Cardiac muscle cell (in vitro differentiated cells and primary cell): Measurements from ENCODE around the gene PTK6. TPM values are rescaled to one million over a fixed set of nuclear protein-coding genes. Genes with fewer than 3 reads are reported as not detected.
A peak's percentile ranks its signal among the peaks of the same experiment; 100 is the strongest.

Source experiments
- DNase-seq, 2 donors: peaks; one replicate each; pipeline versions ENCODE4 v3.0.0 to v3.0.0-alpha.2; 2010 to 2017; ENCODE audit warnings: low read depth in 1 of 2, low spot score in 1 of 2
- H3K27ac ChIP-seq: fragments of 200-600 bp; sonication (generic); 2 replicates; pipeline ENCODE4 v1.5.1; 2016
- H3K27me3 ChIP-seq: fragments of 200-600 bp; sonication (generic); 2 replicates; pipeline ENCODE4 v1.6.0; 2016; ENCODE audit warnings: control low read depth
- H3K36me3 ChIP-seq: fragments of 200-600 bp; sonication (generic); 2 replicates; pipeline ENCODE4 v1.5.1; 2016; ENCODE audit warnings: control low read depth
- H3K4me1 ChIP-seq: fragments of 200-600 bp; sonication (generic); 2 replicates; pipeline ENCODE4 v1.8.1; 2017; ENCODE audit warnings: low read depth, mild to moderate bottlenecking, mixed run types
- H3K4me3 ChIP-seq: fragments of 200-600 bp; sonication (generic); 2 replicates; pipeline ENCODE4 v1.5.1; 2016; ENCODE audit warnings: mild to moderate bottlenecking
- H3K9me3 ChIP-seq: fragments of 200-600 bp; sonication (generic); 2 replicates; pipeline ENCODE4 v1.5.1; 2017; ENCODE audit warnings: low read depth, mild to moderate bottlenecking, control low read depth
- polyA plus RNA-seq: library from polyadenylated mRNA; unstranded; fragments of >200 nt; fragmentation: Nextera tagmentation; extraction: Ambion mirVana; gene quantifications from 2 replicates; pipeline ENCODE4 v1.2.1, GENCODE V29; 2016
- total RNA-seq: library from RNA; depleted of rRNA; stranded (reverse); fragments of >200 nt; gene quantifications from 2 replicates; pipeline ENCODE4 v1.2.3, GENCODE V29; 2016
- TF ChIP-seq, protein P1 (sequence below): IDR thresholded peaks from 2 replicates; pipeline ENCODE4 v1.5.1; 2012; ENCODE audit warnings: low read depth, mild to moderate bottlenecking, low read length

The PTK6 gene
- total and polyA plus RNA-seq, 2 experiments from 2014 or later, result 0.38 TPM; not detected in 1

GRCh38 chr20:63500902-63501817 lies 36.0 kb downstream of the PTK6 start:
- Histone ChIP-seq H3K27me3 (no peaks in the 10 kb centered on the region), H3K4me1 (peaks cover 51% of the 10 kb centered on the region), H3K9me3 (no peaks in the 10 kb centered on the region), H3K36me3 (no peaks in the 10 kb centered on the region), H3K27ac (peak overlapping the region; percentile 62), H3K4me3 (no peak overlapping the region)
- no peak for DNase-seq
- TF ChIP-seq, protein P1, sequence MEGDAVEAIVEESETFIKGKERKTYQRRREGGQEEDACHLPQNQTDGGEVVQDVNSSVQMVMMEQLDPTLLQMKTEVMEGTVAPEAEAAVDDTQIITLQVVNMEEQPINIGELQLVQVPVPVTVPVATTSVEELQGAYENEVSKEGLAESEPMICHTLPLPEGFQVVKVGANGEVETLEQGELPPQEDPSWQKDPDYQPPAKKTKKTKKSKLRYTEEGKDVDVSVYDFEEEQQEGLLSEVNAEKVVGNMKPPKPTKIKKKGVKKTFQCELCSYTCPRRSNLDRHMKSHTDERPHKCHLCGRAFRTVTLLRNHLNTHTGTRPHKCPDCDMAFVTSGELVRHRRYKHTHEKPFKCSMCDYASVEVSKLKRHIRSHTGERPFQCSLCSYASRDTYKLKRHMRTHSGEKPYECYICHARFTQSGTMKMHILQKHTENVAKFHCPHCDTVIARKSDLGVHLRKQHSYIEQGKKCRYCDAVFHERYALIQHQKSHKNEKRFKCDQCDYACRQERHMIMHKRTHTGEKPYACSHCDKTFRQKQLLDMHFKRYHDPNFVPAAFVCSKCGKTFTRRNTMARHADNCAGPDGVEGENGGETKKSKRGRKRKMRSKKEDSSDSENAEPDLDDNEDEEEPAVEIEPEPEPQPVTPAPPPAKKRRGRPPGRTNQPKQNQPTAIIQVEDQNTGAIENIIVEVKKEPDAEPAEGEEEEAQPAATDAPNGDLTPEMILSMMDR, result no peak

- H3K27ac ChIP-seq, result peak overlapping the region; percentile 62
- peak in 1 of 2 donors; percentile 56 for DNase-seq
- H3K9me3 ChIP-seq, result no peaks in the 10 kb centered on the region
- TF ChIP-seq, protein P1, result no peak
- H3K4me3 ChIP-seq, result no peak overlapping the region
- H3K27me3 ChIP-seq, result no peaks in the 10 kb centered on the region
- peaks cover 7% of the 10 kb centered on the region for H3K36me3 ChIP-seq
- peaks cover 53% of the 10 kb centered on the region for H3K4me1 ChIP-seq
Measured at GRCh38 chr20:63500151-63500901, 36.9 kb downstream of the PTK6 start.

- H3K9me3 ChIP-seq, result no peaks in the 10 kb centered on the region
- peak overlapping the region; percentile 92 for H3K4me3 ChIP-seq
- H3K4me1 ChIP-seq, result peaks cover 53% of the 10 kb centered on the region
- H3K27ac ChIP-seq, result peak overlapping the region; percentile 22
- no peaks in the 10 kb centered on the region for H3K27me3 ChIP-seq
- peaks cover 16% of the 10 kb centered on the region for H3K36me3 ChIP-seq
- DNase-seq, result peak in 1 of 2 donors; percentile 62
- TF ChIP-seq, protein P1, result no peak
Measured at GRCh38 chr20:63499338-63499969, 37.7 kb downstream of the PTK6 start.

GRCh38 chr20:63498960-63499337 lies 38.2 kb downstream of the PTK6 start, which contains the start of gene EEF1A2:
EEF1A2 (minus strand) TSS chr20:63499083; CDS start chr20:63497763, 1,320 bp downstream.
- H3K4me3 ChIP-seq, result peak within 1 kb of the TSS; percentile 92
- peaks cover 53% of the 10 kb centered on the region for H3K4me1 ChIP-seq
- no peaks in the 10 kb centered on the region for H3K27me3 ChIP-seq
- peak in 1 of 2 donors; percentile 83 for DNase-seq
- TF ChIP-seq, protein P1, result no peak
- H3K27ac ChIP-seq, result peak within 1 kb of the TSS; percentile 66
- no peaks in the 10 kb centered on the region for H3K9me3 ChIP-seq
- peaks cover 21% of the 10 kb centered on the region for H3K36me3 ChIP-seq
